Measurements from ENCODE around the gene VWA7.

The VWA7 gene

DNA sequence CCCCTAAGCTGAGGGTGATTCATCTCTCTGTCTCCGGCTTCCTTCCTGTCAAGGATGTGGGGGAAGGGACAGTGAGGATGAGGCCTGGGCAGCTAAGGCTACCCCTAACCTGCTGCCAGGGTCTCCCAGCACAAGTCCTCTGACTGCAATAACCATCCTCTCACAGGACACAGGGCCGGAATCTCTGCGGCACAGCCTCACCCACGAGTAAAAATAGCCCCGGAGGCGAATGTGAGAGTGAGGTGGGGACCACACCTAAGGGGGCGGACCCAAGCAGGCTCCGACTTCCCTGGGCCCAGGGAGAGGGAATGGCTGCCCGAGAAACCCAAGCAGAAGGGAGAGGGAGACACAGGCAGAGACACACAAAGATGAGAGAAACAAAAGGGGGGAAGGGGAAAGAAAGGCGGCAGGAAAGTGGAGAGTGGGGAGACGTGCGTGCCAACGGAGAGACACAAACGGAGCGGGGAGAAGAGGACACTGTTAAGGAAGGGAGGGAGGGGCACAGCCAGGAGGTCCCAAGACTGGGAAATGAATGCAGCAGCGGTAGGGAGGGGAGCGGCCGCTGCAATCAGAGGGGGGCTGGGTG, 42.2 kb downstream of the VWA7 start:
- Histone ChIP-seq H3K4me1 (ENCODE audit: insufficient read depth, insufficient read length) (peaks cover 4% of the 10 kb centered on the region), H3K9me3 (ENCODE audit: insufficient read depth, low read length) (no peaks in the 10 kb centered on the region), H3K4me3 (ENCODE audit: insufficient read length, low read depth) (peak overlapping the region; percentile 94), H3K9ac (ENCODE audit: insufficient read length, low read depth) (peak overlapping the region; percentile 97), H3K36me3 (ENCODE audit: insufficient read depth, insufficient read length, low read length) (peaks cover 36% of the 10 kb centered on the region), H3K27me3 (ENCODE audit: insufficient read depth, insufficient read length) (no peaks in the 10 kb centered on the region)
- TF ChIP-seq YY1 (IDR thresholded peaks at IDR 0.05; ENCODE audit: insufficient read depth, insufficient read length) (no peak), SUZ12 (IDR thresholded peaks at IDR 0.05; ENCODE audit: extremely low read depth, insufficient read depth, insufficient read length) (no peak), ZNF274 (IDR thresholded peaks at IDR 0.05; ENCODE audit: low read depth, low read length) (no peak)
- peak; percentile 74 for DNase-seq (ENCODE audit: low read depth, low spot score)

DNA sequence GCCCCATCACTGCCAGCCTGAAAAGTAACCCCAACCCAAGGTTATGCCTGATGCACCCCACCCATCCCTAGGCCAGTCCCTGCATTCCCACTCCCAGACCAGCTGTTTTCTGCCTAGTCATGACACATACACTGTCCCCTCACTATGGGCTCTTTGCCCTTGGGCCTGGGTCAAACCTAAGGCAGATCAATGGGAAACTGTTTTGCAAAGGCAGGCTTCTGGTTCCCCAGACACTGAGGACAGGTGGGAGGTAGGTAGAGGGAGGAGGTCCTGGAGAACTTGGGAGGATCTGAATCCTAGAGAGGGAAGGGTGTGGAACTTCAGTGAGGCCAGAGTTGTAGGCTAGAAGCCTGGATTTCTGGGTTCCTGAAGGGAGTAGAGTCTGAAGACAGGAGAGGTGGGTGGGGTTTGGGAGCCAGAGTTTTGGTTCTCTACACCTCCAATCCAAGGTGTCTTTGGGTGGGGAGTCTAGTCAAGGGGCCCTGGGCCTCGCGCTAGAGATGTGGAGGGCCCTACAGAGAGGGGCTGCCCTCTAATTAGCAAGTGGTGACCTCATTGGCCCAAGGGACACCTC, 42.8 kb downstream of the VWA7 start:
- DNase-seq (ENCODE audit: low read depth, low spot score): no peak
- Histone ChIP-seq H3K4me3 (ENCODE audit: insufficient read length, low read depth) (peak overlapping the region; percentile 94), H3K27me3 (ENCODE audit: insufficient read depth, insufficient read length) (no peaks in the 10 kb centered on the region), H3K9ac (ENCODE audit: insufficient read length, low read depth) (peak overlapping the region; percentile 51), H3K4me1 (ENCODE audit: insufficient read depth, insufficient read length) (peaks cover 4% of the 10 kb centered on the region), H3K36me3 (ENCODE audit: insufficient read depth, insufficient read length, low read length) (peaks cover 36% of the 10 kb centered on the region), H3K9me3 (ENCODE audit: insufficient read depth, low read length) (no peaks in the 10 kb centered on the region)
- TF ChIP-seq ZNF274 (IDR thresholded peaks at IDR 0.05; ENCODE audit: low read depth, low read length): no peak

DNA sequence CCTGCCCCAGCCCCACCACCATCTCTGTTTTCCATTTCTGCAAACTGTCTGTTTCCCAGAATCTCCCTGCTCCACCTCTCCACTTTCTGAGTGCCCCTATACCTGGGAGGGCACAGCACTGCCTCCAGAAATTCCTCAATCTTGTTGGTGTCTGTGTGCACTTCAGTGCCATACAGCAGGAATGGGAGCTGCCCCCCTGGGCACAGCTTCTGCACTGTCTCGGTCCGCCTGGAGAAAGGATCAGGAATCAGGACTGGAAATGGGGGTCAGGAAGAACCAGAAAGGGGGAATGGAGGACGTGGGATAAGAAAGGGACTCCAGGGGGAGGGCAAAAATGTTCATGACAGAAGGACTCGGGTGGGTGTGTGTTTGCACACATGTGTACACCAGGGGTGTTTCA, 43.4 kb downstream of the VWA7 start:
- Histone ChIP-seq H3K36me3 (ENCODE audit: insufficient read depth, insufficient read length, low read length) (peaks cover 39% of the 10 kb centered on the region), H3K4me3 (ENCODE audit: insufficient read length, low read depth) (peak overlapping the region; percentile 94), H3K4me1 (ENCODE audit: insufficient read depth, insufficient read length) (peaks cover 6% of the 10 kb centered on the region), H3K27me3 (ENCODE audit: insufficient read depth, insufficient read length) (no peaks in the 10 kb centered on the region), H3K9me3 (ENCODE audit: insufficient read depth, low read length) (no peaks in the 10 kb centered on the region), H3K9ac (ENCODE audit: insufficient read length, low read depth) (peak overlapping the region; percentile 51)
- no peak for DNase-seq (ENCODE audit: low read depth, low spot score)
- TF ChIP-seq YY1 (IDR thresholded peaks at IDR 0.05; ENCODE audit: insufficient read depth, insufficient read length) (no peak), ZNF274 (IDR thresholded peaks at IDR 0.05; ENCODE audit: low read depth, low read length) (no peak), SUZ12 (IDR thresholded peaks at IDR 0.05; ENCODE audit: extremely low read depth, insufficient read depth, insufficient read length) (no peak)

DNA sequence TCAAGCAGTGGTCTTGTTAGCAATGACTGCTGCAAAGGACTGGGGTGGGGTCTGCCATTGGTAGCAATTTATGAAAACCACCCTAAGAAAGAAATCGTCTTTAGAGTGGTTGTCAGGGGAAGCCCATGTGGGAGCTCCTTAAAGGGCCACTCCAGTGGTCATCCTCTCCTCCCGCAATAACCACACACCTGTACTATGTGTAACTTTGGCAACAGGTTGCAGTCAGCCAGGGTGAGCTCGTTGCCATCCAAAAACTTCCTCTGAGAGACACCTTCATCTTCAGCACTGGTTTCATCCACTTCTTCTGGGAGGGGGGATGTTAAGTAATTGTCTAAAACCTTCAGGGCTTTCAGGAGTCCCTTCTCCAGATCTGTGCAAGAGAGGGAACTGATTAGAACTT, 45.1 kb downstream of the VWA7 start:
- H3K9me3 ChIP-seq (ENCODE audit: insufficient read depth, low read length): no peaks in the 10 kb centered on the region
- H3K27me3 ChIP-seq (ENCODE audit: insufficient read depth, insufficient read length): no peaks in the 10 kb centered on the region
- TF ChIP-seq YY1 (IDR thresholded peaks at IDR 0.05; ENCODE audit: insufficient read depth, insufficient read length) (no peak), ZNF274 (IDR thresholded peaks at IDR 0.05; ENCODE audit: low read depth, low read length) (no peak), SUZ12 (IDR thresholded peaks at IDR 0.05; ENCODE audit: extremely low read depth, insufficient read depth, insufficient read length) (no peak)
- no peak overlapping the region for H3K9ac ChIP-seq (ENCODE audit: insufficient read length, low read depth)
- no peak for DNase-seq (ENCODE audit: low read depth, low spot score)
- peaks cover 56% of the 10 kb centered on the region for H3K36me3 ChIP-seq (ENCODE audit: insufficient read depth, insufficient read length, low read length)
- peaks cover 8% of the 10 kb centered on the region for H3K4me1 ChIP-seq (ENCODE audit: insufficient read depth, insufficient read length)
- no peak overlapping the region for H3K4me3 ChIP-seq (ENCODE audit: insufficient read length, low read depth)

DNA sequence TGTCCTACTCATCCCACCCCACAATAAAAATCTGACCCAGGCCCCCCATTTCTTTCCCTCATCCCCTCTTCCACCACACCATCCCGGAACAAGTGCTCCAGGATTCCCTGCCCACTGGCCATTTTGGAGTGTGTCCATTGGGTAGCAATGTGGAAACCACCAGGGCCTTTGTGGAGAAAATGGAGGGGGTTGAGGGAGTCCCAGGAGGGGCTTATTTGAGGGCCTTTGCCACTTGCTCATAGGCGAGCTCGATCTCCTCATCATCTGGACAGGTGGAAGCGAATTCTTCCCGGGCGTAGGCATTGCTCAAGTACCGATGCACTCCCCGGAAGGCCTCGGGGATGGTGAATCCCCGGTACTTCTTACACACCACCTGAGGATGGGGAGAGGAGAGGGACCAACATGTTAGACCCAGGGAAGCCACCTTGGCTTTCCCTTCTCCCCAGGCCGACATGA, 46.5 kb downstream of the VWA7 start:
- no peaks in the 10 kb centered on the region for H3K27me3 ChIP-seq (ENCODE audit: insufficient read depth, insufficient read length)
- H3K9me3 ChIP-seq (ENCODE audit: insufficient read depth, low read length): no peaks in the 10 kb centered on the region
- no peak overlapping the region for H3K4me3 ChIP-seq (ENCODE audit: insufficient read length, low read depth)
- H3K4me1 ChIP-seq (ENCODE audit: insufficient read depth, insufficient read length): peaks cover 5% of the 10 kb centered on the region
- TF ChIP-seq ZNF274 (IDR thresholded peaks at IDR 0.05; ENCODE audit: low read depth, low read length): no peak
- no peak for TF ChIP-seq YY1 (IDR thresholded peaks at IDR 0.05; ENCODE audit: insufficient read depth, insufficient read length)
- no peak for TF ChIP-seq SUZ12 (IDR thresholded peaks at IDR 0.05; ENCODE audit: extremely low read depth, insufficient read depth, insufficient read length)
- H3K36me3 ChIP-seq (ENCODE audit: insufficient read depth, insufficient read length, low read length): peaks cover 69% of the 10 kb centered on the region
- H3K9ac ChIP-seq (ENCODE audit: insufficient read length, low read depth): no peak overlapping the region
- DNase-seq (ENCODE audit: low read depth, low spot score): no peak

DNA sequence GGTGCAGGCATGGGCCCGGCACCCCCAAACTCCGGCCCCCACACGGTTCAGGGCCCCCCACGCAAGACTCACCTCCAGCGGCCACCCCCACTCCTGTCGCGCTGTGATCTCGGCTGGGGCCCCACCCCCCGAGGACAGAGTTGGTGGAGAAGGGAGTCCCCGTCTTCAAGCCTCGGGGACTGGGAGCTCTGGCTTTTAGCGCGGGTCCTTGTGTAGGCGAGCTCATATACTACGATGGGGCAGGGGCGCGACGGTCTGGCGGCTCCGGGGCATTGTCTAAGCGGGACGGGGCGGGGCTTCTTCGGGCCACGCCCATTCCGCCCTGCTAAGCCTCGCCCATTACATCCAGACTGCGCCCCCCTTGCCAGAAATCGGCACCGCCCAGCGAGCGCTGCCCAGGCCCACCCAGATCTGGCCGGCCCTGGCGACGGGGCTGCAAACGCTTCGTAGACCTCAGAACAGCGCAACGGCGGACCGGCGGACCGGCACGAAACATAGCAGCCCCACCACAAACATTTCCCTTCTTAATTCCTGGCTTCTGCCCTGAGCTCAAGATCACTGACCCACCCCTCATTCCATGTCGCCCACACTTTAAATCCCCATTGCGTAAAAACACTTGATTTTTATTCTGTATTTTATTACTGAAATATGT, 47.0 kb downstream of the VWA7 start:
- H3K4me3 ChIP-seq (ENCODE audit: insufficient read length, low read depth): peak overlapping the region; percentile 66
- H3K9ac ChIP-seq (ENCODE audit: insufficient read length, low read depth): peak overlapping the region; percentile 83
- H3K27me3 ChIP-seq (ENCODE audit: insufficient read depth, insufficient read length): no peaks in the 10 kb centered on the region
- H3K9me3 ChIP-seq (ENCODE audit: insufficient read depth, low read length): no peaks in the 10 kb centered on the region
- H3K36me3 ChIP-seq (ENCODE audit: insufficient read depth, insufficient read length, low read length): peaks cover 71% of the 10 kb centered on the region
- H3K4me1 ChIP-seq (ENCODE audit: insufficient read depth, insufficient read length): peaks cover 5% of the 10 kb centered on the region
- TF ChIP-seq ZNF274 (IDR thresholded peaks at IDR 0.05; ENCODE audit: low read depth, low read length) (no peak), YY1 (IDR thresholded peaks at IDR 0.05; ENCODE audit: insufficient read depth, insufficient read length) (no peak), SUZ12 (IDR thresholded peaks at IDR 0.05; ENCODE audit: extremely low read depth, insufficient read depth, insufficient read length) (no peak)
- peak; percentile 80 for DNase-seq (ENCODE audit: low read depth, low spot score)

DNA sequence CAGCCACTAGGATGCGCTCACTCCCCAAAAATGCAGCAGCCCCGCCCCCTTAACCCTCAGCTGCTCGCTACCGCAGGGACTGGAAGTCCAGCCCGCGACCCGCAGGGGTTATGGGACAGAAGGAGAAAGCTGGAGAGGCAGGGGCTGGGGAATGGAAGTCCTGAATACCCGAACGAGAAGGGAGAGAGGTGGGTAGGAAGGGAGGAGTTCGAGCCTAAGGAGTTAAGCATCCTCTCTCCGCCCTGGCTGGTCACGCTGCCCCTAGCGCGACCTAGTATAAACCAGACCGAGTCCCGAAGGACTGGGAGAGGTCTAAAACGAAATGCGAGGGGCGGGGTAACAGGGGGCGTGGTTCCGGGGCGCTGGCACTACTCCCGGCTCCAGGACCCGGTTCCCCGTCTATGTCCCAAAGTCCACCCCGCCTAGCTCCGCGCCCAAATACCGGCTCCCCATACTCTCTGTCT, 47.6 kb downstream of the VWA7 start:
- TF ChIP-seq ZNF274 (IDR thresholded peaks at IDR 0.05; ENCODE audit: low read depth, low read length) (no peak), SUZ12 (IDR thresholded peaks at IDR 0.05; ENCODE audit: extremely low read depth, insufficient read depth, insufficient read length) (no peak)
- DNase-seq (ENCODE audit: low read depth, low spot score): peak; percentile 86
- peak overlapping the region; percentile 66 for H3K4me3 ChIP-seq (ENCODE audit: insufficient read length, low read depth)

More for the DNA sequence above, 47.6 kb downstream of the VWA7 start:
- Histone ChIP-seq H3K9me3 (ENCODE audit: insufficient read depth, low read length) (no peaks in the 10 kb centered on the region), H3K4me1 (ENCODE audit: insufficient read depth, insufficient read length) (peaks cover 5% of the 10 kb centered on the region), H3K27me3 (ENCODE audit: insufficient read depth, insufficient read length) (no peaks in the 10 kb centered on the region), H3K36me3 (ENCODE audit: insufficient read depth, insufficient read length, low read length) (peaks cover 71% of the 10 kb centered on the region), H3K9ac (ENCODE audit: insufficient read length, low read depth) (peak overlapping the region; percentile 83)
